Measurements from ENCODE around the gene HSD17B2. TPM values are rescaled to one million over a fixed set of nuclear protein-coding genes. Genes with fewer than 3 reads are reported as not detected.

The HSD17B2 gene
- total and polyA plus RNA-seq, 7 donors, result 0.16 to 0.19 TPM; not detected in 5

GRCh38 chr16:82023206-82023605 is 11.8 kb upstream of the HSD17B2 start:
- Histone ChIP-seq H3K9me3 (no peaks in the 10 kb centered on the region), H3K27ac (no peak overlapping the region), H3K4me1 (no peaks in the 10 kb centered on the region), H3K4me3 (no peak overlapping the region), H3K36me3 (ENCODE audit: insufficient read depth in 1 of 2, low read depth in 1 of 2) (no peaks in the 10 kb centered on the region), H3K27me3 (ENCODE audit: insufficient read depth in 3 of 3, low read length in 2 of 3) (no peaks in the 10 kb centered on the region)
- intact Hi-C loops (cut with DNase I), result no loop called here
- 68 to 70% (median 68%) methylated on average over 7 of the region's 7 CpGs for WGBS, 3 donors
- DNase-seq, result no peak
- no peak for TF ChIP-seq CTCF (IDR thresholded peaks at IDR 0.05)
- no peak for ATAC-seq

GRCh38 chr16:82024316-82024715 is 10.7 kb upstream of the HSD17B2 start:
- 94 to 100% (median 95%) methylated on average over 1 of the region's 1 CpG for WGBS, 3 donors
- intact Hi-C loops (cut with DNase I), result no loop called here
- no peaks in the 10 kb centered on the region for H3K4me1 ChIP-seq
- no peak overlapping the region for H3K4me3 ChIP-seq
- DNase-seq (no peak), ATAC-seq (no peak)
- TF ChIP-seq CTCF (IDR thresholded peaks at IDR 0.05), result no peak
- H3K36me3 ChIP-seq (ENCODE audit: insufficient read depth in 1 of 2, low read depth in 1 of 2), result no peaks in the 10 kb centered on the region
- no peak overlapping the region for H3K27ac ChIP-seq
- no peaks in the 10 kb centered on the region for H3K27me3 ChIP-seq (ENCODE audit: insufficient read depth in 3 of 3, low read length in 2 of 3)
- no peaks in the 10 kb centered on the region for H3K9me3 ChIP-seq

- ATAC-seq, result no peak
- 78 to 83% (median 81%) methylated on average over 4 of the region's 4 CpGs for WGBS, 3 donors
- intact Hi-C loops (cut with DNase I), result no loop called here
- Histone ChIP-seq H3K4me3 (no peak overlapping the region), H3K27ac (no peak overlapping the region), H3K9me3 (no peaks in the 10 kb centered on the region), H3K27me3 (ENCODE audit: insufficient read depth in 3 of 3, low read length in 2 of 3) (no peaks in the 10 kb centered on the region), H3K4me1 (no peaks in the 10 kb centered on the region), H3K36me3 (ENCODE audit: insufficient read depth in 1 of 2, low read depth in 1 of 2) (no peaks in the 10 kb centered on the region)
- no peak for TF ChIP-seq CTCF (IDR thresholded peaks at IDR 0.05)
- no peak for DNase-seq
Measured at GRCh38 chr16:82024883-82025282, 10.2 kb upstream of the HSD17B2 start.

GRCh38 chr16:82027629-82028064 is 7.4 kb upstream of the HSD17B2 start:
- TF ChIP-seq CTCF (IDR thresholded peaks at IDR 0.05), result no peak
- intact Hi-C loops (cut with DNase I), result no loop called here
- no peak for ATAC-seq

More at GRCh38 chr16:82027629-82028064, 7.4 kb upstream of the HSD17B2 start:
- H3K4me1 ChIP-seq, result no peaks in the 10 kb centered on the region
- no peaks in the 10 kb centered on the region for H3K36me3 ChIP-seq (ENCODE audit: insufficient read depth in 1 of 2, low read depth in 1 of 2)
- H3K27ac ChIP-seq, result no peak overlapping the region
- DNase-seq, result no peak
- H3K9me3 ChIP-seq, result no peaks in the 10 kb centered on the region
- no peak overlapping the region for H3K4me3 ChIP-seq
- no peaks in the 10 kb centered on the region for H3K27me3 ChIP-seq (ENCODE audit: insufficient read depth in 3 of 3, low read length in 2 of 3)
- 82 to 89% (median 86%) methylated on average over 7 of the region's 7 CpGs for WGBS, 3 donors

Data from psoas muscle (tissue), 8 donors.